H1 (cell line): ENCODE measurements around the gene CHST2. TPM values are rescaled to one million over a fixed set of nuclear protein-coding genes. Genes with fewer than 3 reads are reported as not detected.

Experiments used
- CTCF ChIA-PET: fragments of 300-600 bp; sonication (Branson Sonifier 250); formaldehyde crosslinking; loops from one replicate; lab custom pipeline; 2021; ENCODE audit not compliant: partially characterized antibody; lab: Charles Lee
- POLR2A ChIA-PET: fragments of 300-600 bp; sonication (Branson Sonifier 250); formaldehyde crosslinking; loops from one replicate; lab custom pipeline; 2021; ENCODE audit warnings: inconsistent platforms; ENCODE audit not compliant: partially characterized antibody; lab: Charles Lee
- DNase-seq, 2 experiments: peaks; one replicate each; pipeline versions ENCODE4 v3.0.0 to v3.0.0-alpha.2; 2010 to 2022; ENCODE audit warnings: low spot score in 2 of 2, low read depth in 1 of 2, mixed read lengths in 1 of 2
- FAIRE-seq: peaks from 2 replicates; lab custom pipeline; 2011; peaks lifted over from hg19 to GRCh38; lab: Jason Lieb, UNC
- H2AFZ ChIP-seq: 2 replicates; pipeline ENCODE4 v1.8.1; 2012; ENCODE audit warnings: low read length, inconsistent platforms
- H2AK5ac ChIP-seq: 2 replicates; pipeline ENCODE4 v1.6.1; 2013; ENCODE audit warnings: low read depth, low read length
- H2BK120ac ChIP-seq: replicated peaks from 2 replicates; pipeline ENCODE3; 2013; ENCODE audit warnings: low read depth, low read length, inconsistent platforms
- H2BK12ac ChIP-seq: 2 replicates; pipeline ENCODE4 v1.6.1; 2013; ENCODE audit warnings: low read depth, low read length
- H2BK15ac ChIP-seq: 2 replicates; pipeline ENCODE4 v1.6.1; 2013; ENCODE audit warnings: low read length
- H2BK20ac ChIP-seq: 2 replicates; pipeline ENCODE4 v1.6.1; 2013; ENCODE audit warnings: low read length
- H2BK5ac ChIP-seq: 2 replicates; pipeline ENCODE4 v1.6.1; 2013; ENCODE audit warnings: low read depth, low read length
- H3K14ac ChIP-seq: 2 replicates; pipeline ENCODE4 v1.6.1; 2013; ENCODE audit warnings: inconsistent platforms; ENCODE audit not compliant: insufficient read length
- H3K18ac ChIP-seq: 2 replicates; pipeline ENCODE4 v1.6.1; 2013; ENCODE audit warnings: low read length; ENCODE audit errors: extremely low read depth
- H3K23ac ChIP-seq: 2 replicates; pipeline ENCODE4 v1.6.1; 2013; ENCODE audit warnings: inconsistent platforms; ENCODE audit not compliant: insufficient read length
- H3K23me2 ChIP-seq: 2 replicates; pipeline ENCODE4 v1.6.1; 2013; ENCODE audit warnings: low read depth, low read length
- H3K27ac ChIP-seq: 2 replicates; pipeline ENCODE4 v1.6.1; 2011; ENCODE audit warnings: low read depth, low read length, inconsistent platforms
- H3K27me3 ChIP-seq, 4 experiments: replicated peaks in 1 of 4; 1 replicate in 1 of 4; 2 replicates in 3 of 4; pipeline versions ENCODE4 v1.6.1 to v1.8.1; 2011 to 2013; ENCODE audit warnings: low read length in 3 of 4, mild to moderate bottlenecking in 3 of 4, inconsistent platforms in 2 of 4, mixed read lengths in 2 of 4, moderate library complexity in 1 of 4; ENCODE audit not compliant: control insufficient read depth in 3 of 4, insufficient read depth in 3 of 4; ENCODE audit errors: extremely low read depth in 1 of 4
- H3K36me3 ChIP-seq, 4 experiments: 2 replicates each; pipeline versions ENCODE4 v1.6.1 to v1.8.1; 2011 to 2013; ENCODE audit warnings: mild to moderate bottlenecking in 4 of 4, low read length in 3 of 4, moderate library complexity in 2 of 4, control low read depth in 1 of 4, inconsistent platforms in 1 of 4; ENCODE audit not compliant: insufficient read depth in 4 of 4, control insufficient read depth in 2 of 4
- H3K4ac ChIP-seq: replicated peaks from 2 replicates; pipeline ENCODE3; 2013; ENCODE audit warnings: low read length, low read depth, mixed read lengths, inconsistent platforms; ENCODE audit not compliant: insufficient read length
- H3K4me1 ChIP-seq, 4 experiments: replicated peaks in 1 of 4; 1 replicate in 1 of 4; 2 replicates in 3 of 4; pipeline versions ENCODE4 v1.6.1 to v1.8.1; 2011 to 2013; ENCODE audit warnings: low read length in 3 of 4, inconsistent platforms in 2 of 4, mixed read lengths in 1 of 4; ENCODE audit not compliant: insufficient read depth in 4 of 4, control insufficient read depth in 3 of 4
- H3K4me2 ChIP-seq, 2 experiments: 2 replicates each; pipeline versions ENCODE4 v1.6.1 to v1.8.1; 2011 to 2013; ENCODE audit warnings: low read depth in 2 of 2, low read length in 2 of 2, control low read depth in 1 of 2, inconsistent platforms in 1 of 2, mild to moderate bottlenecking in 1 of 2; ENCODE audit not compliant: insufficient read depth in 1 of 2
- H3K4me3 ChIP-seq, 4 experiments: fragments of 200-600, 300-600 bp in 1 of 4; sonication (generic), shearing (Covaris generic), sonication (Bioruptor Twin) in 1 of 4; 2 replicates each; pipeline versions ENCODE4 v1.5.1 to v1.8.1; 2011 to 2016; ENCODE audit warnings: low read length in 4 of 4, low read depth in 3 of 4, control low read depth in 2 of 4, inconsistent platforms in 2 of 4, mild to moderate bottlenecking in 2 of 4, mixed read lengths in 1 of 4, moderate library complexity in 1 of 4; ENCODE audit not compliant: insufficient read depth in 2 of 4; ENCODE audit errors: extremely low read depth in 1 of 4
- H3K56ac ChIP-seq: replicated peaks from 2 replicates; pipeline ENCODE3; 2013; ENCODE audit warnings: low read depth, mild to moderate bottlenecking, mixed read lengths, low read length, inconsistent platforms; ENCODE audit not compliant: insufficient read length
- H3K79me1 ChIP-seq: 2 replicates; pipeline ENCODE4 v1.6.1; 2013; ENCODE audit warnings: low read depth, low read length, control low read depth
- H3K79me2 ChIP-seq, 2 experiments: 2 replicates each; pipeline versions ENCODE4 v1.6.1 to v1.8.1; 2012 to 2013; ENCODE audit warnings: low read length in 2 of 2, mild to moderate bottlenecking in 2 of 2, inconsistent platforms in 1 of 2; ENCODE audit not compliant: insufficient read depth in 2 of 2, control insufficient read depth in 1 of 2
- H3K9ac ChIP-seq, 4 experiments: replicated peaks in 1 of 4; 1 replicate in 1 of 4; 2 replicates in 3 of 4; pipeline versions ENCODE4 v1.6.1 to v1.8.1; 2011 to 2013; ENCODE audit warnings: low read depth in 3 of 4, low read length in 3 of 4, control low read depth in 2 of 4, mild to moderate bottlenecking in 2 of 4, moderate library complexity in 2 of 4, inconsistent platforms in 1 of 4; ENCODE audit errors: extremely low read depth in 1 of 4
- H3K9me3 ChIP-seq, 2 experiments: 2 replicates each; pipeline versions ENCODE4 v1.6.1 to v1.8.1; 2012 to 2013; ENCODE audit warnings: mild to moderate bottlenecking in 2 of 2, moderate library complexity in 2 of 2, control low read depth in 1 of 2, inconsistent platforms in 1 of 2, low read depth in 1 of 2, low read length in 1 of 2, mixed read lengths in 1 of 2; ENCODE audit not compliant: insufficient read depth in 2 of 2
- H4K20me1 ChIP-seq, 2 experiments: replicated peaks in 1 of 2; 2 replicates each; pipeline versions ENCODE3 to v1.8.1; 2011 to 2013; ENCODE audit warnings: inconsistent platforms in 2 of 2, low read length in 2 of 2, mild to moderate bottlenecking in 1 of 2; ENCODE audit not compliant: insufficient read depth in 2 of 2, control insufficient read depth in 1 of 2
- H4K5ac ChIP-seq: 2 replicates; pipeline ENCODE4 v1.6.1; 2013; ENCODE audit warnings: low read length, low read depth, mixed read lengths, inconsistent platforms; ENCODE audit not compliant: insufficient read length
- H4K8ac ChIP-seq: 2 replicates; pipeline ENCODE4 v1.8.0; 2013; ENCODE audit warnings: mild to moderate bottlenecking, moderate library complexity, low read length, inconsistent platforms; ENCODE audit not compliant: insufficient read depth; ENCODE audit errors: extremely low read depth
- H4K91ac ChIP-seq: replicated peaks from 2 replicates; pipeline ENCODE3; 2013; ENCODE audit warnings: low read length, mixed read lengths, inconsistent platforms; ENCODE audit not compliant: insufficient read length
- ASH2L ChIP-seq: fragments of 200-600, 300-600 bp; sonication (generic); IDR thresholded peaks from one replicate; pipeline ENCODE4 v1.7.1; 2017; ENCODE audit warnings: low read length
- GABPA ChIP-seq: IDR thresholded peaks from 2 replicates; pipeline ENCODE4 v1.6.1; 2011; ENCODE audit warnings: mild to moderate bottlenecking, low read length, moderate library complexity, borderline replicate concordance; ENCODE audit not compliant: insufficient read depth
- KDM4A ChIP-seq: IDR thresholded peaks from one replicate; pipeline ENCODE4 v1.7.1; 2012; ENCODE audit warnings: low read depth, mild to moderate bottlenecking, moderate library complexity, low read length, inconsistent platforms; ENCODE audit not compliant: severe bottlenecking
- POLR2A ChIP-seq, 2 experiments: IDR thresholded peaks; 1 replicate in 1 of 2; 2 replicates in 1 of 2; pipeline ENCODE4 v1.6.1; 2011; ENCODE audit warnings: low read depth in 2 of 2, low read length in 2 of 2, mild to moderate bottlenecking in 2 of 2; ENCODE audit errors: control extremely low read depth in 1 of 2
- POU5F1 ChIP-seq: IDR thresholded peaks from 2 replicates; pipeline ENCODE4 v1.6.1; 2011; ENCODE audit warnings: low read depth, mild to moderate bottlenecking, low read length, moderate library complexity
- RAD21 ChIP-seq, 2 experiments: IDR thresholded peaks in 1 of 2; conservative IDR thresholded peaks in 1 of 2; 2 replicates each; pipeline ENCODE4 v1.6.1; 2011; ENCODE audit warnings: low read depth in 2 of 2, low read length in 2 of 2, improper control_type of control experiment in 1 of 2, inconsistent platforms in 1 of 2, mild to moderate bottlenecking in 1 of 2, moderate library complexity in 1 of 2
- TAF1 ChIP-seq: IDR thresholded peaks from 2 replicates; pipeline ENCODE4 v1.6.1; 2011; ENCODE audit warnings: mild to moderate bottlenecking, low read depth, low read length
- YY1 ChIP-seq: IDR thresholded peaks from 2 replicates; pipeline ENCODE4 v1.6.1; 2011; ENCODE audit warnings: low read depth, mild to moderate bottlenecking, low read length
- WGBS, 2 experiments: shearing (Covaris generic) in 1 of 2; methylation state at CpG; one replicate each; pipeline versions ENCODE4 v1.1.6 to v1.1.7; 2013 to 2015; ENCODE audit warnings: low lambda C conversion rate in 2 of 2, mixed read lengths in 2 of 2, inconsistent platforms in 1 of 2, low coverage in 1 of 2, missing lambda C conversion rate in 1 of 2; ENCODE audit not compliant: insufficient replicate concordance in 2 of 2, insufficient coverage in 1 of 2, insufficient read length in 1 of 2; ENCODE audit errors: extremely low coverage in 1 of 2, missing lambda C conversion rate in 1 of 2; 5-methylcytosine and 5-hydroxymethylcytosine counted together
- polyA plus RNA-seq, 7 experiments: library from polyadenylated mRNA; depleted of rRNA in 3 of 7; stranded (reverse) in 5 of 7; unstranded in 2 of 7; fragments of >200 nt in 5 of 7; fragments of 200-250 nt in 2 of 7; gene quantifications; 1 replicate in 5 of 7; 2 replicates in 1 of 7; 4 replicates in 1 of 7; pipeline versions ENCODE4 v1.2.1 to v1.2.3, GENCODE V29; 2011 to 2013; ENCODE audit warnings: missing spikeins in 2 of 7, mixed read lengths in 2 of 7
- total RNA-seq: library from RNA; stranded (reverse); fragmentation: NEBNext Ultra II Directional; extraction: Animal tissue kit (Norgen Biotek cat#: 25700); gene quantifications from 2 replicates; pipeline ENCODE4 v1.2.1, GENCODE V29; 2021

CHST2 gene
- total and polyA plus RNA-seq, 2 of the 8 experiments (the other 6 are each of a cell fraction or from before 2014, with no cell fraction given), result 3.2 to 15.1 TPM

GRCh38 chr3:143119974-143120715, 574 bp downstream of the CHST2 start:
- Histone ChIP-seq H4K91ac (no peak overlapping the region), H2AK5ac (no peak overlapping the region), H2BK12ac (no peak overlapping the region), H3K27ac (no peak overlapping the region), H3K9me3 (no peaks in the 10 kb centered on the region), H3K4me3 (peak overlapping the region; percentile 70 to 97 (median 72)), H2BK20ac (no peak overlapping the region), H3K23me2 (peaks cover 20% of the 10 kb centered on the region; the same call in 1 of the 2 replicates), H2AFZ (no peak overlapping the region), H3K79me2 (no peaks in the 10 kb centered on the region), H3K4me2 (peak overlapping the region; percentile 89 to 90), H4K8ac (no peak overlapping the region; the same call in 1 of the 2 replicates), H3K23ac (no peak overlapping the region), H4K20me1 (no peaks in the 10 kb centered on the region), H3K14ac (no peak overlapping the region), H3K9ac (peak overlapping the region in 3 of 4 experiments; percentile 13 to 77 (median 29); a peak in 4 of 7 replicates), H2BK5ac (no peak overlapping the region), H3K79me1 (no peaks in the 10 kb centered on the region), H3K36me3 (peaks cover 0 to 4% (median 0%) of the 10 kb centered on the region in 4 experiments; a peak in 1 of 8 replicates), H3K27me3 (peaks cover 0 to 18% (median 3%) of the 10 kb centered on the region in 4 experiments; a peak in 5 of 7 replicates), H4K5ac (no peak overlapping the region), H2BK15ac (no peak overlapping the region), H2BK120ac (no peak overlapping the region), H3K4me1 (peaks cover 0 to 8% (median 0%) of the 10 kb centered on the region in 4 experiments; a peak in 3 of 7 replicates), H3K56ac (no peak overlapping the region), H3K4ac (no peak overlapping the region), H3K18ac (no peak overlapping the region)
- FAIRE-seq, result no peak
- peak in 1 of 2 experiments; percentile 73 for DNase-seq
- 1% methylated on average over 69 of the region's 85 CpGs; no CpG with 5 or more reads in 1 of the 2 experiments for WGBS, 2 experiments
- ChIA-PET POLR2A (interaction anchor here (1.7 kb wide), 1 partner anchor 851 kb away, joined by 6 read pairs; the partner anchor contains the start of gene DIPK2A), CTCF (interaction anchor here (0.7 to 1.7 kb wide), 13 partner anchors 9 to 529 kb away, joined by 3 to 7 read pairs (median 4); no protein-coding TSS in a partner anchor)
- peak; percentile 73 for TF ChIP-seq ASH2L
- TF ChIP-seq KDM4A, result peak; percentile 64
- TF ChIP-seq POU5F1, result no peak
- 0 out of 4 replicates have a peak, but pooled peaks of 1 of the 2 experiments have one; percentile 6 for TF ChIP-seq RAD21 (IDR thresholded peaks at IDR 0.05 in 1 of 2, conservative IDR thresholded peaks at IDR 0.05 in 1 of 2; ENCODE audit: low read depth in 2 of 2, low read length in 2 of 2)
- no peak for TF ChIP-seq YY1
- TF ChIP-seq GABPA, result 0 out of 2 replicates have a peak, but pooled peaks have one; percentile 18
- peak; percentile 4; the same call in 1 of the 2 replicates for TF ChIP-seq TAF1
- no peak for TF ChIP-seq POLR2A (IDR thresholded peaks at IDR 0.05; ENCODE audit: control extremely low read depth in 1 of 2, low read depth in 2 of 2, low read length in 2 of 2)
